GM19328 (cell line): ENCODE results near the gene AGBL4.
"Not testable (repeated sequence)": the region's sequence is repeated elsewhere in the genome, so short reads cannot be mapped to it uniquely, and the experiment has no call there.

Experiments used
- ATAC-seq: cut with Tn5 transposase; IDR thresholded peaks from one replicate; pipeline ENCODE4 v1.9.1; 2021; ENCODE audit warnings: mild to moderate bottlenecking, moderate library complexity; ENCODE audit not compliant: unreplicated experiment

AGBL4 gene

DNA sequence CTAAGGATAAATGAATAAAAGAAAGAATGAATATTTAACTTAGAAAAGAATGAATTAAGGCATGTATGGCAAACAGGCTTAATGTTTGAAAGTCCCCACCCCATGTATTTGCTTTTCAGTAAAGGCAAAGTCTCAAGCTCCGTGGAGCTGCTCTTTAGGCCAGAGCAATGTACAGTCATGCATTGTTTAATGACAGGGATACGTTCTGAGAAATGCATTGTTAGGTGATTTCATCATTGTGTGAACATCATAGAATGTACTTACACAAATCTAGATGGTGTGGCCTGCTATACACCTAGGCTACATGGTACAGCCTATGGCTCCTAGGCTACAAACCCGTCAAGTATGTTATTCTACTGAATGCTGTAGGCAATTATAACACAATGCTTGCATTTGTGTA, 1500.2 kb downstream of the AGBL4 start:
- ATAC-seq = no peak

DNA sequence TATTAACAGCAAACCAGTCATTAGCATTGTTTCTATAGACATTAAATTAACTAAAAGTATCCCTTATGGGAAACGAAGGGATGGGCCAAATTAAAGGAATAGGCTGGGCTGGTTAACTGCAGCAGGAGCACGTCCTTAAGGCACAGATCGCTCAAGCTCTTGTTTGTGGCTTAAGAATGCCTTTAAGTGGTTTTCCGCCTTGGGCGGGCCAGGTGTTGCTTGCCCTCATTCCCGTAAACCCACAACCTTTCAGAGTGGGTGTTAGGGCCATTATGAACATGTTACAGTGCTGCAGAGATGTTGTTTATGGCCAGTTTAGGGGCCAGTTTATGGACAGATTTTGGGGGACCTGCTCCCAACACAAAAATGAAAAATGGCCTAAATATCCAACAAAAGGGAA, 1503.9 kb downstream of the AGBL4 start:
- ATAC-seq = not testable (repeated sequence)

DNA sequence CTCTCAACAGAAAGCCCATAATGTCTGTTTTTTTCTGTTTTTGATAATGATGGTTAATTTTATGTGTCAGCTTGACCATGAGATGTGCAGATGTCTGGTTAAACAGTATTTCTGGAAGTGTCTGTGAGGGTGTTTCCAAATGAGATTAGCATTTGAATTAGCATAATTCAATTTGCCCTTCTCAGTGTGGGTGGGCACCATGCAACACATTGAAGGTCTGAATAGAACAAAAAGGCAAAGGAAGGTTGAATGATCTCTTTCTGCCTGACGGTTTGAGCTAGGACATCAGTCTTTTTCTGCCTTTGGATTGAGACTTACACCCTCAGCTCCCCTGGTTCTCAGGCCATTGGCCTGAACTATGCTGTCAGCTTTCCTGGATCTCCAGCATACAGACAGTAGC, 1516.9 kb downstream of the AGBL4 start:
- no peak for ATAC-seq

DNA sequence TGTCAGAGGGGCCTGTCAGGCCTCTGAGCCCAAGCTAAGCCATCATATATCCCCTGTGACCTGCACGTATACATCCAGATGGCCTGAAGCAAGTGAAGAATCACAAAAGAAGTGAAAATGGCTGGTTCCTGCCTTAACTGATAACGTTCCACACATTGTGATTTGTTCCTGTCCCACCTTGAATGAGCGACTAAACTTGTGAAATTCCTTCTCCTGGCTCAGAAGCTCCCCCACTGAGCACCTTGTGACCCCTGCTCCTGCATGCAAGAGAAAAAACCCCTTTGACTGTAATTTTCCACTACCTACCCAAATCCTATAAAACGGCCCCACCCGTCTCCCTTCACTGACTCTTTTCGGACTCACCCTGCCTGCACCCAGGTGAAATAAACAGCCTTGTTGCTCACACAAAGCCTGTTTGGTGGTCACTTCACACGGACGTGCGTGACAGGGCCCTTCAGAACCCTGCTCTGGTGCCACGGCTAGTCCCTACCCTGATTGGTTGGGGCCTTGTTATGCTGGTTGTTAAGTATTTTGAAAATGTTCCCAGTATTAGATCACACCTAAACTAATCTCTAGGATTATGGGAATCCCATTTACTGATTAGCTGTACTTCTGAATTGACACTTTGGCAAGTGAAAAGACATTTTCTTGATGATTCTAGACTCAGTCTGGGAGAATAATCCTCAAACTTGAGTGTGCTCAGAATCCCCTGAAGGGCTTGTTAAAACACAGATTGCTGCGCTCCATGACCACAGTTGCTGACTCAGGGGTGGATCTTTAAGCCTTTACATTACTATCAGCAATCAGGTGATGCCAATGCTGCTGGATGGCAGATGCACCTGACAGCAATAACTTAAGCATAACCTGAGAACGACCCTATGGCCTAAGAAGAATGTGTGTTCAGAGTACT, 1523.0 kb downstream of the AGBL4 start:
- ATAC-seq = no peak

DNA sequence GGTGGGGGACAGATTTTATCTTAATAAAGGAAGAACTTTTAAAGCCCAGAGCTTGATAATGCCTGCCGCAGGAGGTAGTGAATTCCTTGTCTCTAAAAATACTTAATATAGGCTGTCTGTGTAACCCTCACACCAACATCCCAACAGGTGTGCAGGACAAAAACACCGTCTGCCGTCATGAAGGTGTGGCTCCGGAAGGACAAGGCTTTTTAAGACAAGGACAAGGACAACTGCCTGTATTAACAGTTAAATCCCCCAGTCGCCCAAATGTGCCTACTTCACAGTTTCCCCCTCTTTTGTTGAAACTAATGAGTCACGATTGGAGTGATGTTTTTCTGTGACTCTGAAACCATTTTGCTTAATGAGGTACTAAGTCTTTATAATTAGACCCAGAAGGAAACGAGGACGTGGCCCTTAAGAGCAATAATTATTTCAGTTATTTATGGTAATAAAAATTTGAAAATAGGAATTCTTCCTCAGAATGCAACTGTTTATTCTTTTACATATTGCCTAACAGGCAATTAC, 1524.5 kb downstream of the AGBL4 start:
- ATAC-seq = no peak

DNA sequence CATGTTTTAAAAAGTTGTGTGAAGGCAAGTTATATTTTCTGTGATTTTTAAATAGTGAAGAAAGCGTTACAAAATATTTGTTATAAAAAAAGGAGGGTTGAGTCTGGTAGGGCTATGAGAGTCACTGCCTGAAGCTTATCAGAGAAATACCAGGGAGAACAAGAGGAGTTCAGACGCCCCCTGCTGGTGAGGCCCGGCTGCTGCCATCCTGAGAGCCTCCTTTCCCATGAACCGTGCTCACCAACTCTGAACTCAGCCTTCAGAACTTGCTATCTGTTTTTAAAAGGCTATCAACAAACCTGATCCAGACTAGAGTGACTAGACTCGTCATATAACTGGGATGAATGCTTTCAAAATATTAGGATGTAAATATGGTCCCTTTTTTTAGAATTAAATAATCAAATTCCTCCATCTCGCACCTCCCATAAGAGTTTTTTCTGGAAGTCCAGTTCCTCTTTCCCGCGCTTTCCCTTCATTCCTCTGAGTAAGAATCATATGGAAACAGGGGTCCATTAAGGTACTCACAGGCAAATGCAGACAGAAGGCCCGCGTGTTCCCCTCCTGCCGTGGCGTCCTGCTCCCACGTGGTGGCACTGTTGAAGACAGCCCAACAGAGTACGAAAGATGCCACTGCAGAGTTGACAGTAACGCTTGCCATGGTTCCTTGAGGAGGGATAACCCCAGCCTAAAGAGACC, 1525.5 kb downstream of the AGBL4 start:
- ATAC-seq = peak; percentile 72

DNA sequence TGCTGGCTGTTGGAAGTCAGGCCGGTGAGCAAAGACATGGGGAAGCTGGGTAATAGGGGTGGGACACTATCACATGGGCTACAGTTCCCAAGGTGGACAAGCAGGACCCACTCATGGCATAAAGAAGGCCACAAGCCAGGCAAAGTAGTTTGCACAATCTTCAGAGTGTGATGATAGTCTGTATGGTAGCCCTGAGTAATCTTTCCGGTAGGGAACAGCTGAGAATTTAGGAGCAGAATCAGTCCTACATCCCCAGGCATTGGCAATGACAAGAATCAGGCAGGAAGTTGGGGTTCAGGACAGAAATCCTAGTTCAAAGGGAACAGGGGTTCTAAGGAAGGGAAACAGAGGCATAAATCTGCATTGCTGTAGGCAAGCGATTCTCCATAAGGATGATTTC, 1527.8 kb downstream of the AGBL4 start:
- ATAC-seq = no peak

DNA sequence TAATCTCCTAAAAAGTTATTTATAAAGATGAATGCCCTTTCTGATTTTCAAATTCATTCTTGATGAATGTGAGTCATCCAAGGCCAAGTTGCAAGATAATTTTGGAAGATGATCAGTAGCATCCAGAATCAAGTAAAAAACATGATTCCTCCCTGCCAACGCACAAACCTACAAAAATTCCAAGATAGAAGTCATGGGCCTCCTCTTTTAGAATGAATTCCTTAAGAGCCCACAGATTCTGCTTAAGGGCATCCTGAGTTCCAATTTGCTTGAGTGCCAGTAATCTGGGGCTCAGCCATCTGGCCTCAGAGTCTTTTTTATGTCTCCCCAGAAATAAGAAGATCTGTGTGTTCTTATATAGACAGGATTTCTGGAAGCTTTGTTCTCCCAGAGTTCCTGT, 1528.6 kb downstream of the AGBL4 start:
- no peak for ATAC-seq

DNA sequence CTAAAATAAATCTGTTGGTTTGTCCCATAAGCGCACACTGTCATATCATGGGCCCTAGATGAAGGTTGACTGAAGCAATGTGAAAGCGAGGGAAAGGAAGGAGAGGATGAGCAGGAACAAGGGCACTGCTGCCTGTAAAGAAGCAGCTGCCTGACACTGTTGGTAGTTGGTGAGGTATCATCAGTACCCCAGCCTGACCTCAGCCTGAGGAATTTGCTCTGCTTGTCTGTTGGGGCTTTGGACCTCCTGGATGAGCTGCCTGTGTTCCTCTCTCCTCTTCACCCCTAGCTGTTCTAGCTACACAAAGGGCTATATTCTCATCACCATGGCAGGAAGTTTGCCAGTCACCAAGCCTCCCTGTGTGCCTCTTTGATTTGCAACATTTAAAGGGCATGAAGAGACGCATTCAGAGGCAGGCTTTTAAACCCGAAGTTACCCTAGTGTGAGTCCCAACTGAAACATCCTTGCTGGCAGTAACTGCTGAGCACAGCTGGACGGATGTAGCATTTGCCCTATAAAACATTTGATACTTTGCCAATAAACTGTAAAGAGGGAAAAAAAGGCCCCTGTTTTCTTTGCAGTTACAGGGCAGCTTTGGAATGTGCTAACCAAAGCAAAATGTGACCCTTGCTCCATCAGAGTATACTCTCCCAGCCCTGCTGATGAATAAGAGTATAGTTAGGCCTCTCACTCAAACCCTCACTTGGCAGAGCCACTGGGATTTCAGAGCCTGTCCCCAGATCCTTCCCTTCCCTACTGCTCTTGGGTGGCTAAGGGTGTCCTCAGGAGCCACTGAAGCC, 1529.6 kb downstream of the AGBL4 start:
- ATAC-seq = no peak

DNA sequence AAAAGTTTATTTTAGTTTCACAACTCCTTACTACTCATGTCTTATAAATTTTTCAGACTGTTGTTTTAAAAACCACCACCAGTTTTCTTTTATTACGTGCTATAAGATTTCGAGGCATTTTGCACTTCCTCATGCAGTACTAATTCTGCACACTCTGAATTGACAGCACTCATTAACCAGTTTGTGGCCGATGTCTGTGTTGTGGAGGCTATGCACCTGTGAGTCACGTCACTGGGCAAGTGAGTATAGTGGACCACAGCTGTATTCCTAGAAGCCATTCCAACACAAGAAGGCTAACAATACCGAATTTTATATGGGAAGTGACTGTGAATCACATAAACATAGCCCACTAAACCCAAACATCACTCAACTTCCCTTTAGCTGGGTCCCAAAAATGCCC, 1530.7 kb downstream of the AGBL4 start:
- ATAC-seq = no peak

DNA sequence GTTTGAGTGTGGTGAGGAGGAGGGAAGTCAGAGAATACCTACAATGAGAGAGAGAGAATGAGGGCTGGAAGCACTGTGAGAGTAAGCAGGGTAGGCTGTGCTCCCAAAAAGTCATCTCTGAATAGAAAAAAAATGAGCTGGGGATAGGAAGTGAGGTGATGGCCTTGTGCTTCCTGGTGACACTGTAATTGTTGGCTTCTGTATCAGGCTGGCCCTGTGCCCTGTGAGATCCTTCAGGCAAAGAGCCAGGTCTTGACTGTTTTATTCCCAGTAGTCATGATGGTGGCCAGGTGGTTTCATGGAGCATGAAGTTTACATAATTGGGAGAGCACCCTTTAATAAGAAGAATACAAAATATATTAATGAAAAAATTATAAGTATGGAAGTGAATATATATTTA, 1531.4 kb downstream of the AGBL4 start:
- ATAC-seq = no peak

DNA sequence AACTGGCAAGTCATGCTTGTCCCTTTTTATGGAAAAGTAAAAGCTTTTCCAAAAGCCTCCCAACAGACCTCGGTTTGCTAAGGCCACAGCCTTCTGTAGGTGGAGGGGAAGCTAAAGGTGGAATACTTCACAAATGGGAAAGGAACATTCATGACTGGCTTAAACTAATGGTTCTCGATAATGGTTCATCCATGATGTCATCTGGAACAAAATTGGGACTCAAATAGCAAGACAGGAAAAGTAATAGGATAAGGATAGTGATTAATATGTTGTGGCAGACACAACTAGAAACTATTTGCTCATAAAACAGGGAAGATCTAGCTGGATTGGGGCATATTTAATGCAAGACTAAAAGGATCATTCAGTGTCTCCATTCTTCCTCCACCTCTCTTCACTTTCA, 1535.0 kb downstream of the AGBL4 start:
- ATAC-seq = no peak
